Activated B cell treated with CpG ODN at 0.5 μM for 24 hours (primary cell): ENCODE data around the gene DDX1. TPM values are rescaled to one million over a fixed set of nuclear protein-coding genes. Genes with fewer than 3 reads are reported as not detected.
"Not testable (repeated sequence)": the region's sequence is repeated elsewhere in the genome, so short reads cannot be mapped to it uniquely, and the experiment has no call there.

ENCODE experiments used
- ATAC-seq: fragments of 200-7000 bp; cut with Tn5 transposase; one replicate; pipeline ENCODE4 v1.10.0; 2021; ENCODE audit warnings: low read depth, mild to moderate bottlenecking, moderate library complexity
- CTCF ChIA-PET: fragments of 350-600 bp; sonication (Branson Sonifier 250); formaldehyde crosslinking; loops from one replicate; lab custom pipeline; 2021; ENCODE audit warnings: antibody characterized with exemption; lab: Charles Lee
- POLR2A ChIA-PET: fragments of 350-600 bp; sonication (Branson Sonifier 250); formaldehyde crosslinking; loops from one replicate; lab custom pipeline; 2021; ENCODE audit warnings: antibody characterized with exemption; lab: Charles Lee
- DNase-seq: peaks from one replicate; pipeline ENCODE4 v3.0.0; 2022
- H3K27ac Mint-ChIP-seq: one replicate; pipeline ENCODE4 v1.8.0; 2020; ENCODE audit warnings: mixed read lengths
- H3K27me3 Mint-ChIP-seq: one replicate; pipeline ENCODE4 v1.8.0; 2021; ENCODE audit warnings: mixed read lengths
- H3K36me3 Mint-ChIP-seq: one replicate; pipeline ENCODE4 v1.8.0; 2021; ENCODE audit warnings: low read depth, mixed read lengths
- H3K4me1 Mint-ChIP-seq: one replicate; pipeline ENCODE4 v1.8.0; 2021; ENCODE audit warnings: mixed read lengths
- H3K4me3 Mint-ChIP-seq: one replicate; pipeline ENCODE4 v1.8.0; 2020; ENCODE audit warnings: mild to moderate bottlenecking, mixed read lengths
- H3K9me3 Mint-ChIP-seq: one replicate; pipeline ENCODE4 v1.8.0; 2020; ENCODE audit warnings: mixed read lengths
- CTCF ChIP-seq: fragments of 200-600 bp; IDR thresholded peaks from one replicate; pipeline ENCODE4 v1.8.0; 2022; ENCODE audit warnings: antibody characterized with exemption, mild to moderate bottlenecking
- intact Hi-C: fragments of 100-400 bp; cut with micrococcal nuclease; formaldehyde crosslinking; loops from one replicate; pipeline ENCODE4 v1.15.1; 2024
- total RNA-seq: library from RNA; stranded (reverse); gene quantifications from 2 replicates; pipeline ENCODE4 v1.2.3, GENCODE V29; 2022

The DDX1 gene
- 72.4 and 74.4 TPM in 2 replicates for total RNA-seq

GRCh38 chr2:15591692-15592463 lies at the start of gene DDX1:
Gene DDX1, plus strand, starts transcription at chr2:15591868. Its CDS starts 66 bp downstream, at chr2:15591934.
- ATAC-seq, result peak; percentile 93
- CTCF ChIA-PET, result interaction anchor here (5.2 kb wide), 1 partner anchor 14 kb away, joined by 29 read pairs; no protein-coding TSS in a partner anchor
- POLR2A ChIA-PET, result interaction anchor here (1.6 to 2.0 kb wide), 2 partner anchors 15 to 31 kb away, joined by 5 to 19 read pairs; partner anchors contain the start of gene NBAS
- Mint-ChIP-seq H3K27me3 (no peaks in the 10 kb centered on the region), H3K4me3 (peak within 1 kb of the TSS; percentile 95), H3K36me3 (peaks cover 25% of the 10 kb centered on the region), H3K4me1 (peaks cover 29% of the 10 kb centered on the region), H3K27ac (peak within 1 kb of the TSS; percentile 91), H3K9me3 (no peaks in the 10 kb centered on the region)
- DNase-seq, result peak; percentile 83
- intact Hi-C loops, result loop anchor here (1.0 kb wide), 2 partner anchors 31 to 450 kb away; partner anchors contain the start of gene NBAS
- no peak for TF ChIP-seq CTCF

GRCh38 chr2:15542269-15542668 lies 49.4 kb upstream of the DDX1 start:
- H3K4me3 Mint-ChIP-seq, H3K9me3 Mint-ChIP-seq, H3K27ac Mint-ChIP-seq, CTCF ChIA-PET, H3K27me3 Mint-ChIP-seq, ATAC-seq, POLR2A ChIA-PET, DNase-seq, intact Hi-C loops: not testable (repeated sequence)
- H3K36me3 Mint-ChIP-seq, result peaks cover 20% of the 10 kb centered on the region
- peaks cover 20% of the 10 kb centered on the region for H3K4me1 Mint-ChIP-seq

- DNase-seq (no peak), ATAC-seq (no peak)
- no peak for TF ChIP-seq CTCF
- ChIA-PET POLR2A (no interaction called here), CTCF (no interaction called here)
- intact Hi-C loops, result no loop called here
- no peak overlapping the region for H3K4me3 Mint-ChIP-seq
- peaks cover 20% of the 10 kb centered on the region for H3K4me1 Mint-ChIP-seq
- H3K36me3 Mint-ChIP-seq, result peaks cover 19% of the 10 kb centered on the region
- H3K27ac Mint-ChIP-seq, result no peak overlapping the region
- H3K27me3 Mint-ChIP-seq, result no peaks in the 10 kb centered on the region
- no peaks in the 10 kb centered on the region for H3K9me3 Mint-ChIP-seq
Observed at GRCh38 chr2:15543053-15543452, 48.6 kb upstream of the DDX1 start.

GRCh38 chr2:15543541-15543940 lies 48.1 kb upstream of the DDX1 start:
- intact Hi-C loops, result no loop called here
- Mint-ChIP-seq H3K4me1 (peaks cover 20% of the 10 kb centered on the region), H3K27ac (no peak overlapping the region), H3K27me3 (no peaks in the 10 kb centered on the region), H3K4me3 (no peak overlapping the region), H3K36me3 (peaks cover 17% of the 10 kb centered on the region), H3K9me3 (no peaks in the 10 kb centered on the region)
- no peak for TF ChIP-seq CTCF
- ChIA-PET POLR2A (no interaction called here), CTCF (no interaction called here)
- no peak for DNase-seq
- no peak for ATAC-seq

GRCh38 chr2:15544227-15544626 lies 47.4 kb upstream of the DDX1 start:
- no peak for TF ChIP-seq CTCF
- POLR2A ChIA-PET, result no interaction called here
- no peak for DNase-seq

More at GRCh38 chr2:15544227-15544626, 47.4 kb upstream of the DDX1 start:
- intact Hi-C loops, result no loop called here
- H3K27me3 Mint-ChIP-seq, result no peaks in the 10 kb centered on the region
- no peak overlapping the region for H3K4me3 Mint-ChIP-seq
- ATAC-seq, result no peak
- no peak overlapping the region for H3K27ac Mint-ChIP-seq
- H3K9me3 Mint-ChIP-seq, result no peaks in the 10 kb centered on the region
- peaks cover 20% of the 10 kb centered on the region for H3K36me3 Mint-ChIP-seq
- peaks cover 18% of the 10 kb centered on the region for H3K4me1 Mint-ChIP-seq
- CTCF ChIA-PET, result no interaction called here
